Suppressor macrophage treated with lipopolysaccharide for 4 hours (primary cell): ENCODE measurements around the gene F10.
"Not testable (repeated sequence)": the region's sequence is repeated elsewhere in the genome, so short reads cannot be mapped to it uniquely, and the experiment has no call there.

ENCODE experiments used
- DNase-seq: peaks from one replicate; pipeline ENCODE4 v3.0.0-alpha.2; 2020

Gene F10

GRCh38 chr13:113086991-113087922, 35.3 kb upstream of the F10 start:
- no peak for DNase-seq

GRCh38 chr13:113087923-113088690, 34.5 kb upstream of the F10 start:
- DNase-seq = no peak

GRCh38 chr13:113088691-113089020, 33.9 kb upstream of the F10 start:
- DNase-seq = no peak

- DNase-seq = no peak
Observed at GRCh38 chr13:113089693-113090414, 32.7 kb upstream of the F10 start.

- DNase-seq = no peak
Observed at GRCh38 chr13:113090415-113090770, 32.2 kb upstream of the F10 start.

- DNase-seq = no peak
Observed at GRCh38 chr13:113090806-113091205, 31.8 kb upstream of the F10 start.

- DNase-seq = no peak
Observed at GRCh38 chr13:113091211-113091771, 31.3 kb upstream of the F10 start.

GRCh38 chr13:113091891-113092775, 30.5 kb upstream of the F10 start:
- DNase-seq = no peak

GRCh38 chr13:113092776-113093579, 29.6 kb upstream of the F10 start:
- no peak for DNase-seq

GRCh38 chr13:113093580-113094409, 28.8 kb upstream of the F10 start:
- DNase-seq = no peak

- no peak for DNase-seq
Observed at GRCh38 chr13:113094410-113094800, 28.2 kb upstream of the F10 start.

- DNase-seq = no peak
Observed at GRCh38 chr13:113095146-113096051, 27.2 kb upstream of the F10 start.

GRCh38 chr13:113096052-113096744, 26.4 kb upstream of the F10 start:
- no peak for DNase-seq

- DNase-seq = no peak
Observed at GRCh38 chr13:113096745-113097305, 25.8 kb upstream of the F10 start.

- DNase-seq = no peak
Observed at GRCh38 chr13:113097651-113098050, 24.9 kb upstream of the F10 start.

GRCh38 chr13:113098162-113098732, 24.4 kb upstream of the F10 start:
- no peak for DNase-seq

- no peak for DNase-seq
Observed at GRCh38 chr13:113099142-113099541, 23.5 kb upstream of the F10 start.

- DNase-seq = not testable (repeated sequence)
Observed at GRCh38 chr13:113102302-113102701, 20.3 kb upstream of the F10 start.
